ENCODE measurements around the gene HSPA1A.
A peak's percentile ranks its signal among the peaks of the same experiment; 100 is the strongest.
"Not testable (repeated sequence)": the region's sequence is repeated elsewhere in the genome, so short reads cannot be mapped to it uniquely, and the experiment has no call there.

HSPA1A gene

GRCh38 chr6:31792761-31793171 is 22.6 kb upstream of the HSPA1A start:
- TF ChIP-seq, protein P1, sequence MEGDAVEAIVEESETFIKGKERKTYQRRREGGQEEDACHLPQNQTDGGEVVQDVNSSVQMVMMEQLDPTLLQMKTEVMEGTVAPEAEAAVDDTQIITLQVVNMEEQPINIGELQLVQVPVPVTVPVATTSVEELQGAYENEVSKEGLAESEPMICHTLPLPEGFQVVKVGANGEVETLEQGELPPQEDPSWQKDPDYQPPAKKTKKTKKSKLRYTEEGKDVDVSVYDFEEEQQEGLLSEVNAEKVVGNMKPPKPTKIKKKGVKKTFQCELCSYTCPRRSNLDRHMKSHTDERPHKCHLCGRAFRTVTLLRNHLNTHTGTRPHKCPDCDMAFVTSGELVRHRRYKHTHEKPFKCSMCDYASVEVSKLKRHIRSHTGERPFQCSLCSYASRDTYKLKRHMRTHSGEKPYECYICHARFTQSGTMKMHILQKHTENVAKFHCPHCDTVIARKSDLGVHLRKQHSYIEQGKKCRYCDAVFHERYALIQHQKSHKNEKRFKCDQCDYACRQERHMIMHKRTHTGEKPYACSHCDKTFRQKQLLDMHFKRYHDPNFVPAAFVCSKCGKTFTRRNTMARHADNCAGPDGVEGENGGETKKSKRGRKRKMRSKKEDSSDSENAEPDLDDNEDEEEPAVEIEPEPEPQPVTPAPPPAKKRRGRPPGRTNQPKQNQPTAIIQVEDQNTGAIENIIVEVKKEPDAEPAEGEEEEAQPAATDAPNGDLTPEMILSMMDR (IDR thresholded peaks at IDR 0.05; ENCODE audit: low read depth, low read length, missing control alignments) = no peak
- no peak overlapping the region for H3K4me3 ChIP-seq (ENCODE audit: low read depth, low read length)
- no peak for DNase-seq (ENCODE audit: low read depth)

DNA sequence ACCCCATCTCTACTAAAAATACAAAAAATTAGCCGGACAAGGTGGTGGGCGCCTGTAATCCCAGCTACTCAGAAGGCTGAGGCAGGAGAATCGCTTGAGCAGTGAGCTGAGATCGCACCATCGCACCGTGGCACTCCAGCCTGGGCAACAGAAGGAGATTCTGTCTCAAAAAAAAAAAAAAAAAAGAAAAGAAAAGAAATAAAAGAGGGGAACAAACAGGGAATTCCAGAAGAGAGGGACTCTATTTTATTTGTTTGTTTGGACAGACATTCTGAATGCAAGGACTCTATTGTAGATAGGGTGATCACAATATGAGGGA is 21.5 kb upstream of the HSPA1A start:
- not testable (repeated sequence) for DNase-seq (ENCODE audit: low read depth)
- peak overlapping the region; percentile 94 for H3K4me3 ChIP-seq (ENCODE audit: low read depth, low read length)

DNA sequence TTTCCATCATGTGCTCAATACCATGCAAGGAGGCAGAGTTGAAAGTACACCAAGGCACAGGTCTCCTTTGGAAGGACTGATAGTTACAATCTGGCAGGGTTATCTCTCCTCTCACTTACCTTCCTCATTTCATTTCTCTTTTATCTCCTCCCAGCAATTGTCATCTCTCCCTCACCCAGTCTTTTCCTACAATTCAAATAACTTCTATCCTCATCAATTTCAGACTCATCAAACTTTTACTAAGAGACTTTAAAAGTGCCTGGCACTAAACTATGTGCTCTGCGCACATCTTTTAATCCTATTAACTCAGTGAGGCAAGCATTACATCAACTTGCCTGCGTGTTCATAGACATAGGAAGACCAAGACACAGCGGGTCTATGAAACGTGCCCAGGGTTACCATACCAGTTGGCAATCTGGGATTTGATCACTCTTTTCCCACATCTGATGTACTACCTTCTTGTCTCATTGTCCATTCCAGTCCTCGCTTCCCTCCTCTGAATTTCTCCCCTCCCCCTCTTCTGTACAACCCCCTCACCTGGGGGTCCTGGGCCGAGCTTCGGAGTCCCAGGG is 21.0 kb upstream of the HSPA1A start:
- TF ChIP-seq, protein P1 (IDR thresholded peaks at IDR 0.05; ENCODE audit: low read depth, low read length, missing control alignments) = no peak
- no peak for DNase-seq (ENCODE audit: low read depth)
- H3K4me3 ChIP-seq (ENCODE audit: low read depth, low read length) = peak overlapping the region; percentile 94

DNA sequence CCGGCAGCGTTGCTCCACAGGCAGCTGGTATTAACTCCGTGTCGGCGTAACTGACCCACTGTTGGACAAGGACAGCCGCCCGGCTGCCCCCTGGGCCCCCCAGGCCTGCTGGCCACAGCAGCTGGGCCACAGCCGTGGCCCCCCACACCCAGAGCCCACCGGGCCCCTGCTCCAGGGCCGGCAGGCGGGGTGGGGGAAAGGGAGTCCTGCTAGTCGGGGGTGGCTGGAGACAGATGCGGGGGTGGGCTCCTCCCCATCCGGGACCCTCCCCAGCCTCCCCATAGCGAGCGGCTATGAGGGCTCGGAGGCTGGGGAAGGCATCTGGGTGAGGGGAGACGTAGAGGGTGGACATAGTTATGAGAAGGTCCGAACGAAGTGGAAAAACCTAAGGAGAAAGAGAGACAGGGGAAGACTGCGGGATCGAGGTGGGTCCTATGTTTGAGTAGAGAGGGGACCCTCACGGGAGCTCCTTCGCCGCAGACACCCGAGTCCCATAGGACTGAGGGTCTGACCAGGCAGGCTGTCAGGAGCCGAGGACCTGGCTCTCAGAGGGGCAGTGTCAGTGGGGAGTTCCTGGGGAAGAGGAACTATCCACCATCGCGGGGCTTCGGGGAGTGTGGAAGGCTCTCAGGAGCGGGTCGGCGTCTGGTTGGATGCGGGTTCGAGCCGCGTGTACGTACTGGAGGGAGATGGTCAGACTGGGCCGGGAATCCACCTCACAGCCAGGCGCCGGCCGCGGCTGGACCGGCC is 20.3 kb upstream of the HSPA1A start:
- no peak for DNase-seq (ENCODE audit: low read depth)
- TF ChIP-seq, protein P1 (IDR thresholded peaks at IDR 0.05; ENCODE audit: low read depth, low read length, missing control alignments) = no peak
- peak overlapping the region; percentile 94 for H3K4me3 ChIP-seq (ENCODE audit: low read depth, low read length)

DNA sequence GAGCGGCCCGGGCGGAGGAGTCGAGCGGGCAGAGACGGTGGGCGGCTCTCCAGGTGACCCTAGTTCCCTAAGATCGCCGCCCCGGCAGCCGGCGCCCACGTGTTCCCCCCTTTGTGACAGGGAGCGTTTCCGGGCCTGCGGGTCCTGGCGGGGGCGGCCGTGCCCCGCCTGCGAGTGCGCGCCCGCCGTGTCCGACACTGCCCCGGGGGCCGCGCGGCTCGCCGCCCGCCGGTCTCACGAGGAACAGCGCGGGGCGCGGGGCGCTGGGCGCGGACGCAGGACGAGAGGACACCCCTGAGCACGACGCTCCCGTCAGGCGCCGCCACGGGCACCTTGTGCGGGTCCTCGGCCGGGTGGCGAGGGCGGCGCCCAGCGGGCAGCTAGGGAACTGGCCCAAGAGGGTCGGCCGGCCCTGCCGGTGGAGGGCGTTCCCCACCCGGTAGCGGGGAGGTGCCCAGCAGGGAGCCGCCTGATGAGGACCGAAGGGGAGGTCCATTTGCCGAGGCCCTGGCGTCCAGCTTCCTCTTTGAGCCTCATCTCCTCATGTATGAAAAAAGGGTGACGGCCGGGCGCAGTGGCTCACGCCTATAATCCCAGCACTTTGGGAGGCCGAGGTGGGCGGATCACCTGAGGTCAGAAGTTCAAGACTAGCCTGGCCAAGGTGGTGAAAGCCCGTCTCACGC is 19.6 kb upstream of the HSPA1A start, which contains the start of gene VARS1:
Gene VARS1, minus strand, starts transcription at position 137 of the 683 bp plus-strand sequence. CDS start 535 bp downstream, outside the sequence.
- TF ChIP-seq, protein P1 (IDR thresholded peaks at IDR 0.05; ENCODE audit: low read depth, low read length, missing control alignments) = peak; percentile 84
- H3K4me3 ChIP-seq (ENCODE audit: low read depth, low read length) = peak within 1 kb of the TSS; percentile 94
- peak; percentile 64 for DNase-seq (ENCODE audit: low read depth)

DNA sequence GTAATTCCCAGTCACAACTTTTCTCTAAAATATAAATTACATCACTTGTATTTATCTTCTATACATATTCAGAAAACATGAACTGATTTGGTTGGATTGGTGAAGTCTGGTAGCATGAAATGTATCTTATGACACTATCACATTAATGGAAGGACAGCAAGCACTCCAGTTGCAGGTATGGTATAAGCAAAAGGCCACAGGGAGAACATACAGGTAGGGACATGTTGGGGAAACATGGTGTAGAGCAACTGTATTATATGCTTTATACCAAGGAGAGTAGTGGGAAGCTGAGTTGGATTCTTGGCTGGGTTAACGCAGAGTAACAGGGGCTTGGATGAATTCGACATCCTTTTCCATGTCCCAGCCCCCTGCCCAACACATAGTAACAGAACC is 18.4 kb upstream of the HSPA1A start:
- TF ChIP-seq, protein P1 (IDR thresholded peaks at IDR 0.05; ENCODE audit: low read depth, low read length, missing control alignments) = no peak
- H3K4me3 ChIP-seq (ENCODE audit: low read depth, low read length) = no peak overlapping the region
- no peak for DNase-seq (ENCODE audit: low read depth)

GRCh38 chr6:31797588-31797987 is 17.8 kb upstream of the HSPA1A start:
- DNase-seq (ENCODE audit: low read depth) = no peak
- TF ChIP-seq, protein P1 (IDR thresholded peaks at IDR 0.05; ENCODE audit: low read depth, low read length, missing control alignments) = no peak
- no peak overlapping the region for H3K4me3 ChIP-seq (ENCODE audit: low read depth, low read length)

Measured in GM12864 (cell line).